ENCODE measurements around the gene PIP5K1C.

DNA sequence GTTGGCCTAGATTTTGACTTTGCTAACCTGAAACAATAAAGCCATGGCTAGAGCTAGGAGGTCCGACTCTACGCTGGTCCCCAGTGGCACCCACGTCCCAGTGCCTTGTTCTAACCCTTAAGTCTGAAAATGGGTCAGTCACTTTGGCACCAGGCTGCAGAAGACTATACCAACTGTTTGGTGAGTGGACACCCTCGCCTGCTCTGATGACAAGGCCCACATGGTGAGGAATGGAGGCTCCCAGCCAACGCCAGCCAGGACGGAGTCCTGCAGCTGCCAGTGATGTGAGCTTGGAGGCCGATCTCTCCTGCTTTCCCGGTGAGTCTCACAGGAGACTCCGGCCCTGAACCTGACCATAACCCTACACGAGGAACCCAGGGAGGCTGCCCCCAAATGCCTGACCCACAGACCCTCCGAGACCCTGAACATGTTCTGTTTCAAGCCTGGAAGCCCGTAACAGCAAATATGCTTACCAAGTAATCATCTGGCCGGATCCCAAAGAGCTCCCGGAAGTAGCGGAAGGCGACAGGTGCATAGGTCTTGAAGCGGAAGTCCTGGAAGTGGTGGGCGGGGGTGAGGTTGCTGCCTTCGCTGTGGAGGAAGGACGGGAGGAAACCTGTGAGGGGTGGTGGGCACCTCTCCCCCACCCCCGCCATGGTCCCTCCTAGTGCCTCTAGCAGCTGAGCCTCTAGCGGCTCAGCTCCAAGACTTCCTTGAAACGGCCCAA is 39.6 kb downstream of the PIP5K1C start:
- no peak for TF ChIP-seq TAF1 (IDR thresholded peaks at IDR 0.05; ENCODE audit: borderline replicate concordance, insufficient read depth, low read length)
- TF ChIP-seq, protein P1, sequence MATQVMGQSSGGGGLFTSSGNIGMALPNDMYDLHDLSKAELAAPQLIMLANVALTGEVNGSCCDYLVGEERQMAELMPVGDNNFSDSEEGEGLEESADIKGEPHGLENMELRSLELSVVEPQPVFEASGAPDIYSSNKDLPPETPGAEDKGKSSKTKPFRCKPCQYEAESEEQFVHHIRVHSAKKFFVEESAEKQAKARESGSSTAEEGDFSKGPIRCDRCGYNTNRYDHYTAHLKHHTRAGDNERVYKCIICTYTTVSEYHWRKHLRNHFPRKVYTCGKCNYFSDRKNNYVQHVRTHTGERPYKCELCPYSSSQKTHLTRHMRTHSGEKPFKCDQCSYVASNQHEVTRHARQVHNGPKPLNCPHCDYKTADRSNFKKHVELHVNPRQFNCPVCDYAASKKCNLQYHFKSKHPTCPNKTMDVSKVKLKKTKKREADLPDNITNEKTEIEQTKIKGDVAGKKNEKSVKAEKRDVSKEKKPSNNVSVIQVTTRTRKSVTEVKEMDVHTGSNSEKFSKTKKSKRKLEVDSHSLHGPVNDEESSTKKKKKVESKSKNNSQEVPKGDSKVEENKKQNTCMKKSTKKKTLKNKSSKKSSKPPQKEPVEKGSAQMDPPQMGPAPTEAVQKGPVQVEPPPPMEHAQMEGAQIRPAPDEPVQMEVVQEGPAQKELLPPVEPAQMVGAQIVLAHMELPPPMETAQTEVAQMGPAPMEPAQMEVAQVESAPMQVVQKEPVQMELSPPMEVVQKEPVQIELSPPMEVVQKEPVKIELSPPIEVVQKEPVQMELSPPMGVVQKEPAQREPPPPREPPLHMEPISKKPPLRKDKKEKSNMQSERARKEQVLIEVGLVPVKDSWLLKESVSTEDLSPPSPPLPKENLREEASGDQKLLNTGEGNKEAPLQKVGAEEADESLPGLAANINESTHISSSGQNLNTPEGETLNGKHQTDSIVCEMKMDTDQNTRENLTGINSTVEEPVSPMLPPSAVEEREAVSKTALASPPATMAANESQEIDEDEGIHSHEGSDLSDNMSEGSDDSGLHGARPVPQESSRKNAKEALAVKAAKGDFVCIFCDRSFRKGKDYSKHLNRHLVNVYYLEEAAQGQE (IDR thresholded peaks at IDR 0.05; ENCODE audit: insufficient read depth in 1 of 2, low read depth in 2 of 2, low read length in 2 of 2), result no peak

Data from PFSK-1 (cell line).